Fibroblast of lung (primary cell): Measurements from ENCODE around the gene RASGRF2. TPM values are rescaled to one million over a fixed set of nuclear protein-coding genes. Genes with fewer than 3 reads are reported as not detected.

Experiments used
- DNase-seq, 2 donors: peaks; one replicate each; pipeline versions ENCODE4 v3.0.0 to v3.0.0-alpha.2; 2010; ENCODE audit warnings: low read depth in 2 of 2
- H2AFZ ChIP-seq: 2 replicates; pipeline ENCODE4 v1.5.1; 2012; ENCODE audit warnings: low read length, control low read depth, inconsistent platforms
- H3K27ac ChIP-seq: 2 replicates; pipeline ENCODE4 v1.5.1; 2011; ENCODE audit warnings: low read length, control low read depth; ENCODE audit not compliant: insufficient read depth
- H3K27me3 ChIP-seq: 2 replicates; pipeline ENCODE4 v1.5.1; 2011; ENCODE audit warnings: mild to moderate bottlenecking, low read length; ENCODE audit not compliant: control insufficient read depth, insufficient read depth
- H3K36me3 ChIP-seq: 2 replicates; pipeline ENCODE4 v1.5.1; 2011; ENCODE audit warnings: low read length; ENCODE audit not compliant: control insufficient read depth, insufficient read depth
- H3K4me1 ChIP-seq: 2 replicates; pipeline ENCODE4 v1.5.1; 2011; ENCODE audit warnings: low read length; ENCODE audit not compliant: control insufficient read depth, insufficient read depth; ENCODE audit errors: extremely low read depth
- H3K4me2 ChIP-seq: 2 replicates; pipeline ENCODE4 v1.5.1; 2011; ENCODE audit warnings: low read length, control low read depth; ENCODE audit not compliant: insufficient read depth; ENCODE audit errors: extremely low read depth
- H3K4me3 ChIP-seq, 4 experiments: fragments of 200-600 bp in 1 of 4; sonication (generic) in 1 of 4; replicated peaks in 1 of 4; 2 replicates each; pipeline ENCODE4 v1.5.1; 2011 to 2016; ENCODE audit warnings: low read length in 4 of 4, low read depth in 3 of 4, mild to moderate bottlenecking in 3 of 4, control low read depth in 2 of 4, inconsistent platforms in 1 of 4, mixed read lengths in 1 of 4; ENCODE audit not compliant: insufficient read depth in 1 of 4; ENCODE audit errors: control extremely low read depth in 1 of 4
- H3K79me2 ChIP-seq: 2 replicates; pipeline ENCODE4 v1.5.1; 2012; ENCODE audit warnings: mild to moderate bottlenecking, low read length, inconsistent platforms; ENCODE audit not compliant: control insufficient read depth, insufficient read depth
- H3K9ac ChIP-seq: 2 replicates; pipeline ENCODE4 v1.5.1; 2011; ENCODE audit warnings: mild to moderate bottlenecking, low read length, control low read depth; ENCODE audit not compliant: insufficient read depth
- H3K9me3 ChIP-seq: 2 replicates; pipeline ENCODE4 v1.5.1; 2012; ENCODE audit warnings: low read depth, low read length; ENCODE audit not compliant: control insufficient read depth, insufficient read depth
- H4K20me1 ChIP-seq: 2 replicates; pipeline ENCODE4 v1.5.1; 2011; ENCODE audit warnings: low read length; ENCODE audit not compliant: control insufficient read depth, insufficient read depth; ENCODE audit errors: extremely low read depth
- EZH2 ChIP-seq: IDR thresholded peaks from 2 replicates; pipeline ENCODE4 v1.5.1; 2012; ENCODE audit warnings: low read length, control low read depth, mild to moderate bottlenecking; ENCODE audit errors: missing control alignments
- polyA plus RNA-seq, 2 donors: library from polyadenylated mRNA; depleted of rRNA in 1 of 2; stranded (reverse) in 1 of 2; unstranded in 1 of 2; fragments of >200 nt; gene quantifications; 2 replicates each; pipeline ENCODE4 v1.2.1, GENCODE V29; 2011 to 2012; ENCODE audit warnings: missing spikeins in 1 of 2
- total RNA-seq: library from RNA; depleted of rRNA; stranded (reverse); fragments of >200 nt; gene quantifications from 2 replicates; pipeline ENCODE4 v1.2.1, GENCODE V29; 2014
- TF ChIP-seq, protein P1 (sequence below), 2 donors: IDR thresholded peaks in 1 of 2; conservative IDR thresholded peaks in 1 of 2; 1 replicate in 1 of 2; 2 replicates in 1 of 2; pipeline ENCODE4 v1.5.1; 2011 to 2012; ENCODE audit warnings: low read length in 2 of 2, control low read depth in 1 of 2, inconsistent platforms in 1 of 2, low read depth in 1 of 2, mild to moderate bottlenecking in 1 of 2

The RASGRF2 gene
- total and polyA plus RNA-seq, 2 donors (not counting 1 experiment from before 2014, with no cell fraction given): 3.5 to 19.5 TPM

DNA sequence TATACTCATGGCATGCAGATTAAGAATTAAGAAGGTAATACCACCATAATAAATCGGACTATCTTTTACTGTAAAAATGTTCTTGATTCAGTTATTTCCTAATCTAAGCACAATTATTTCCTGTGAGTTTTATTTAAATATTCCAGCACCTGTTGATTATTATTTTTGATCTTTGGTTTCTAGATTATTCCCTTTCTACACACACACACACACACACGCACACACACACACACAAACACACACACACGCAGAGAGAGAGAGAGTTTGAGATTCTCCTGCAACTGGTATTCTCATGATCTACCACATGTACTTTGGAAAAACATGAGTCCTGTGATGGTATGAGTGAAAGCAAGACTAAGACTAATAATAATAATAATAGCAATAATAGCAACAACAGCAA is 256.0 kb downstream of the RASGRF2 start:
- DNase-seq: no peak
- Histone ChIP-seq H2AFZ (no peak overlapping the region), H3K4me3 (no peak overlapping the region), H3K9ac (no peak overlapping the region), H3K4me1 (no peaks in the 10 kb centered on the region), H3K4me2 (no peak overlapping the region), H4K20me1 (no peaks in the 10 kb centered on the region), H3K27ac (no peak overlapping the region), H3K27me3 (no peaks in the 10 kb centered on the region), H3K9me3 (no peaks in the 10 kb centered on the region), H3K36me3 (no peaks in the 10 kb centered on the region), H3K79me2 (no peaks in the 10 kb centered on the region)
- no peak for TF ChIP-seq EZH2
- TF ChIP-seq, protein P1, sequence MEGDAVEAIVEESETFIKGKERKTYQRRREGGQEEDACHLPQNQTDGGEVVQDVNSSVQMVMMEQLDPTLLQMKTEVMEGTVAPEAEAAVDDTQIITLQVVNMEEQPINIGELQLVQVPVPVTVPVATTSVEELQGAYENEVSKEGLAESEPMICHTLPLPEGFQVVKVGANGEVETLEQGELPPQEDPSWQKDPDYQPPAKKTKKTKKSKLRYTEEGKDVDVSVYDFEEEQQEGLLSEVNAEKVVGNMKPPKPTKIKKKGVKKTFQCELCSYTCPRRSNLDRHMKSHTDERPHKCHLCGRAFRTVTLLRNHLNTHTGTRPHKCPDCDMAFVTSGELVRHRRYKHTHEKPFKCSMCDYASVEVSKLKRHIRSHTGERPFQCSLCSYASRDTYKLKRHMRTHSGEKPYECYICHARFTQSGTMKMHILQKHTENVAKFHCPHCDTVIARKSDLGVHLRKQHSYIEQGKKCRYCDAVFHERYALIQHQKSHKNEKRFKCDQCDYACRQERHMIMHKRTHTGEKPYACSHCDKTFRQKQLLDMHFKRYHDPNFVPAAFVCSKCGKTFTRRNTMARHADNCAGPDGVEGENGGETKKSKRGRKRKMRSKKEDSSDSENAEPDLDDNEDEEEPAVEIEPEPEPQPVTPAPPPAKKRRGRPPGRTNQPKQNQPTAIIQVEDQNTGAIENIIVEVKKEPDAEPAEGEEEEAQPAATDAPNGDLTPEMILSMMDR (conservative IDR thresholded peaks at IDR 0.05 in 1 of 2, IDR thresholded peaks at IDR 0.05 in 1 of 2; ENCODE audit: low read depth in 1 of 2, low read length in 2 of 2): no peak

- TF ChIP-seq, protein P1 (conservative IDR thresholded peaks at IDR 0.05 in 1 of 2, IDR thresholded peaks at IDR 0.05 in 1 of 2; ENCODE audit: low read depth in 1 of 2, low read length in 2 of 2): no peak
- TF ChIP-seq EZH2: no peak
- H3K4me2 ChIP-seq: no peak overlapping the region
- no peaks in the 10 kb centered on the region for H3K4me1 ChIP-seq
- no peak overlapping the region for H3K9ac ChIP-seq
- H3K4me3 ChIP-seq: no peak overlapping the region
- H3K27ac ChIP-seq: no peak overlapping the region
- H2AFZ ChIP-seq: no peak overlapping the region
- no peaks in the 10 kb centered on the region for H3K9me3 ChIP-seq
- no peaks in the 10 kb centered on the region for H4K20me1 ChIP-seq
- H3K79me2 ChIP-seq: no peaks in the 10 kb centered on the region
- no peaks in the 10 kb centered on the region for H3K36me3 ChIP-seq
- DNase-seq: no peak
- no peaks in the 10 kb centered on the region for H3K27me3 ChIP-seq
Measured at GRCh38 chr5:81219389-81219788, 259.2 kb downstream of the RASGRF2 start.

DNA sequence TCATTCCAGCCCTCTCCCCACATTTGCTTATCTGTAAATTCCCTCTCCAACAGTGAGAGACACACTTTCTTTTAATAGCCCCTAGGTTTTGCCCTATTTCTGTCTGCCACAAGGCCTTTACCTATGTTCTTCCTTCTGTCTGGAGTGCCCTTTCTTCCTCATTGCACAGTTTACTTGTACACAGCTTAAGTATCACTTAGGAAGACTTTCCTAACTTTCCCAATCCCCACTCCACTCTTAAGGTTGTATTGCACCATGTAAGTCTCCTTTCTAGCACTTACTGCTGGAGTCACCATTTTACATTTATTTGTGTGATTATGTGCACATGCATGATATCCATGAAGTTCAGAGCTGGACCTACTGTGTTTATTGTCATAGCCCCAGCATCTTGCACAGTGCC is 262.1 kb downstream of the RASGRF2 start:
- Histone ChIP-seq H3K9ac (no peak overlapping the region), H3K79me2 (no peaks in the 10 kb centered on the region), H2AFZ (no peak overlapping the region), H3K4me1 (no peaks in the 10 kb centered on the region), H3K4me2 (no peak overlapping the region), H3K27me3 (no peaks in the 10 kb centered on the region), H3K9me3 (no peaks in the 10 kb centered on the region), H4K20me1 (no peaks in the 10 kb centered on the region), H3K4me3 (no peak overlapping the region), H3K27ac (no peak overlapping the region), H3K36me3 (no peaks in the 10 kb centered on the region)
- no peak for DNase-seq
- no peak for TF ChIP-seq EZH2
- TF ChIP-seq, protein P1 (conservative IDR thresholded peaks at IDR 0.05 in 1 of 2, IDR thresholded peaks at IDR 0.05 in 1 of 2; ENCODE audit: low read depth in 1 of 2, low read length in 2 of 2): no peak
